GM19438 (cell line): ENCODE data around the gene KIF5A.
A peak's percentile ranks its signal among the peaks of the same experiment; 100 is the strongest.

Experiments used
- ATAC-seq: cut with Tn5 transposase; IDR thresholded peaks from one replicate; pipeline ENCODE4 v1.9.1; 2021; ENCODE audit warnings: low read depth; ENCODE audit not compliant: unreplicated experiment

KIF5A gene

DNA sequence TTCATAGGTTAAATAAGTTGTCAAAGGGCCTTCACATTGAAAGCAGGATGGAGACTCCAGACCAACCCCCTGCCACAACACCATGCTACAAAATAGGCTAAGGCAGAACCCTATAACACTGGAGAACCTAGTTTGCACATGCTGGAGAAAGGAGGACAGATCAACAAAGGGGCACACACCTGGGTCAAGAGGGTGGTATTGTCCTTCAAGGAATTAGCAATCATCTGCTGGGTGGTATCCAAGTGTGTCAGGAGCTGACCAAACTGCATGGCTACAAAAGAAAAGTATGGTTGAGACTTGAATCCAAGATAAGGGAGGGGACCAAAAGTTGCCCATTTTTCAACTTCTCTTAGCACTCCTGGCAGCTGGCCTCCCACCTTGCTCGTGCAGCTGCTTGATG lies 18.0 kb upstream of the KIF5A start:
- no peak for ATAC-seq

DNA sequence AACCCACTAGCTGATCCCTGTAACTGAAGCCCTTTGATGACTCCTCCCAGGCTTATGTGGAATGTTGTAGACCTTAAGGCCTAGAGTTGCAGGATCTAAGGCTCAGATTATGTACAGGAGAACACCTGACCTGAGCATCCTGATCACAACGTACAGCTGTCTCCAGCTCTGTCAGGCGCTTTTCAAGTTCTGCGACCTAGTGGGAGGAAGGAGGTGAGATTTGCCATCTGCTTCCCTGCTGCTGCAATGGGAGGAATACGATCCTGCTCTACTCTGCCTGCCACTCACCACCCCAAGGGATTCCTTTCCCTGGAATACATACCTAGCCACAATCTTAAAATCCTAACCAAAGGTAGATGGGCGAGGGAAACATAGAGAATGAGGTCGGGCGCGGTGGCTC lies 16.7 kb upstream of the KIF5A start:
- ATAC-seq, result no peak

DNA sequence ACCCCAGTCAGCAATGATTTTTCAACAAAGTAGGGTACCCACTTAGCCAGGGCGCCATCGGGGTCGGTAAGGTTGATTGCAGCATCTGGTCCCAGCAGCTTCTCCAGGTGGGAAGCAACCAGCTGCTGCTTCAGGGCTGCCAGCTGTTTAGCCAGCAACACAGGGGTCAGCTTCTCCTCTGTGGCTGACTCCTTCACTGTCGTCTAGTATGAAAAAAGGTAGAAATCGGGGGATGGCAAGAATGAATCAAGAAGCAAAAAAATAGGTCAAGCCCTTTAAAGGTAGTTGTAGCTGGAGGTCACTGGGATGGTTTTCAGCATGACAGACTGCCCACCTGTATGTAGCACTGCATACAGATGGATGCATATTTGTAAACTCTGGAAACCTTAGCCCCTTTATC lies 15.6 kb upstream of the KIF5A start:
- ATAC-seq, result no peak

DNA sequence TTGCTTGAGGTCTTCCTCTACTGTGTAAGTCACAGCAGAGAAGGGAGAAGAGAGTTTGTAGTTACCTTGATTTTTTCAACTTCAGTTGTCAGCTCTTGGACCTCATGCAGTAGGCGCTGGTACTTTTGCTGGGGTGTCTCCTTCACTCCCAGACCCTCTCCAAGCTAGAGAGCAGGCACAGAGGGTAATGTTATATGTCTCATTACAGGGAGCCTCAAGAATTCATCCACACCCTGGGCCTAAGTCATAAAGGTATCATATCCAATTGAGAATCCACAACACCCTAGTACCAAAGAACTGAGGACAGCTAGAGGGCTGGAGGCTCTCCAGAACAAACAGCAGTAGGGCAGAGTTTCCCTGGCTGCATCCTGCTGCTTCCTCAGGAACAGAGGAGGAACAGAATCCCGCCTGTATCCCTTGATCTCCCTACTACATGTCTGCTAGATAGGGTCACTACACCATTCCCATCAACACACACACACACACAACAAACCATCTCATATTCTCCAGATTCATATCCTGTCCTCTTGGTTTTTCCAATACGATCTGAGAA lies 14.8 kb upstream of the KIF5A start:
- ATAC-seq, result no peak

DNA sequence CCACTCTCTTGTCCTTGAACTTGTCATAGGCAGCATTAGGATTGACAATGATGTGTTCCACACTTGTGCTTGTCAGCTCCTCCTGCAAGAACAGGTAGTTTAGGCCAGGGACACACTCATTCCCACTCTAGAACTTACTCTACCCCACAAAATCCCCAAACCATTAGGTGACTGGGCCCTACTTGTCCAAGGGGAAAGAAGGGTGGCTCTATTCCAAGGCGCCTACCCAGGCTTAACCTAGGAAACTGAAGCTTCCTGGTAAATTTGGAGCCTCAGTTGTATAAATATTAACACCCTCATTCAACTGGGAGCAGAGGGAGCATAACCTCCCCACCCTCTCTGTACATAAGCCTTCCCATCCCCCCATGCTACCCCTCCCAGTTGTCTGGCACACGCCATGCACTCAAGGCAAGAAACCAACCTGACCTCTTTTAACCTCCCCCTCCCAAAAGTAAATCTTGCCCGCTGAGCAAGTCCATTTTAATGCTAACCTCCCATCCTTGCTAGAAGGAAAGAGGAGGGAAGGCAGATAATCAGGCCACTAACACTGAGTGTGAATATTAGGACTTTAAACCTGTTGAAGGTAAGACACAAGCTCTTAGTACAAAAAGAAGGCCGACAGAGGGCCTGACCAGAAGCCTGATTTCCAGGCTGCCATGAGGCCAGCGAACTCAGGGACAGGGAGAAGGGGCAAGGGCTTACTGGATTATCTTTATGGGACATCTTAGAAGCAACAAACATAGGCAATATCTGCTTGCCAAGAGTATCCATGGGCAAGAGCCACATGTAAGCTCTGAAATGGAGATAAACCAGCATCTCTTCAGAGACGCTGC lies 13.9 kb upstream of the KIF5A start:
- no peak for ATAC-seq

DNA sequence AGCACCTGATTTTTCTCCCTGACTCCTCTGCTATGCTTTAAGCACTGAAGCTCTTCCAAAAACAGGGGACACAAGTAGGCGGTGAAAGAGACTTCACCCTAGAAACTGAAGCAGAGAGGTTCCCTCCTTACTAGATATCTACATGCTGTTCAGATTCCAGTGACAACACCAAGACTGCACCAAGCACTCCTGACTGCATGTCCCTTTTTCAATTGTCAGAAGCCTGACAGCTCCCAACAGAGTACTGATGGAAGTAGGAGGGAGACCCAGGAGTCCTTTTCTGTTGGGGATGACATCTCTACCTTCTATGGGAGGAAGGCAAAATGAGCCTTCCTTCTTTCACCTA lies 13.3 kb upstream of the KIF5A start:
- no peak for ATAC-seq

DNA sequence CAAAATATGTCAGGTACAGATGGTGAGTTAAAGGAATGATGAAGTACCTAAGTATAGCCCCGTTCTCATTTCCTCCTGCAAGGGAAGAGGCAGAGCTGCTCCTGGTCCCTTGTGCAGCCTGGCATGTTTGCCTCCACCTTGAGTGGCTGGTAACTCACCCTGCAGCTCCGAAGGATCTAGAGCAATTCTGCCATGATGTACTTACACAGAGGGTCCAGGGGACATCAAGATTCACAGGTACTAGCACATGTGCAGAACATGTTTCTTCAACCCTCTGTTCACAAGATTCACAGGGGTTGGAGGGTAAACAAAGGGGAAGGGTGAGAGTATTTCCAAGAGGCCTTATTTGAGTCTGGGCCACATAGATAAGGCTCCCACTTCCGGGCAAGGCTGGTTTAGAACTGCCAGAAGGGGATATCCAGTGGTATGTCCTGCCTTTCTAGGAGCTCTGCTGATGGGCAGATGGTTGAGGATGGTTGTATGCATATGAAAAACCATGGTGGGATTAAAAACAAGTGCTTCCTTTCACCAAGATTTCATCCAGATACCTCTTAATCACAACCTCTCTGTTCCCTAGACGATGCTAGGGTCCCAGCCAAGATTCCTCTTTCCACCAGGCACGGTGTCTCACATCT lies 10.6 kb upstream of the KIF5A start:
- no peak for ATAC-seq

DNA sequence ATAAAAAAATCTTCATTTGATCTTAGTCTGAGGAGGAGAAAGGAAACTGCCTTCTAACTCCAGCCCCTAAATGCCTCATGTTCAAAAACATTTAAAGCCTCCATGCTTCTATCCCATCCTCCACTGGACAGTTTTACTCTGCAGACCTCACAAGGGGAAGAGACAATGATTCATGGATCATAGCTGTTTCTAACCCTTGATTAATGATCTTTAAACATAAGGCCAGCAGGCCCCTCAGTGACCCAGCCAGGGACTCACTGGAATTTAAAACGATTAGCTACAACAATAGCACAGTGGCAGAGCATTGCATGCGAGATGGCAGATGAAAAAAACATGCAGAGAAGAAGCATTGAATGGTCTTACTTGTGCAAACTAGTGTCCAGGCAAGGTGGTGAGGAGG lies 8.8 kb upstream of the KIF5A start:
- no peak for ATAC-seq

DNA sequence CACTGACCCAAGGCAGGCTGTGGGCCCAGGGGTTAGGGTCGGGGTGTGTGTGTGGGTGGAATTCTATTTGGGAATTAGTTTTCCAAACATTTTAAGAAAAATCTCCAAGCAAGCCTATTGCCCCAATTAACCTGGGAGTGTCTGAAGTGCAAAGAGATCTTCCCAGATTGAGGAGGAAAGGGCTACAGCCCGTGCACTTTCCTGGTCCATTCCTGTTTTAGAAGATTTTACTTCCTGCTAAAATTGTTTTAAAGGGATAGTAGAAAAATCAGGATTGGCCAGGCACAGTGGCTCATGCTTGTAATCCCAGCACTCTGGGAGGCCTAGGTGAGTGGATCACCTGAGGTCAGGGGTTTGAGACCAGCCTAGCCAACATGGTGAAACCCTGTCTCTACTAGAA lies 8.1 kb upstream of the KIF5A start:
- ATAC-seq, result no peak

DNA sequence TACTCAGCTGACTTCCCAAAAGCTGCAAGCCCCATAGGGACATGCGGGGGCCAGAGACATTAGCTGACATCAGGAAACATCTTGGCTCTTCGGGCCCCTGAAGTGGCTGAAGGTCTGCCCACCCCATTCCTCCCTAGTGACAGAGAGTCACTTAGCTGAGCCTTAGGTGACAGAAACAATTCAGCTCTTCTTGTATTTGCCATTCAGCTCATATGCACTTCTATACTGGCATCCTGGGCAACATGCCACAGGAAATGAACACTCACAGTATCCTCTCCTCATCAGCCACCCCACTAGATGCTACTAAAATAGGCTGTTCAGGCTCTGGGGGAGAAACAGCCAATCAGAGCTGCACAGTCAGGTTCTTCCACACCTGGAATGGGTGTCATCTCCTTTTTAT lies 6.3 kb upstream of the KIF5A start:
- no peak for ATAC-seq

DNA sequence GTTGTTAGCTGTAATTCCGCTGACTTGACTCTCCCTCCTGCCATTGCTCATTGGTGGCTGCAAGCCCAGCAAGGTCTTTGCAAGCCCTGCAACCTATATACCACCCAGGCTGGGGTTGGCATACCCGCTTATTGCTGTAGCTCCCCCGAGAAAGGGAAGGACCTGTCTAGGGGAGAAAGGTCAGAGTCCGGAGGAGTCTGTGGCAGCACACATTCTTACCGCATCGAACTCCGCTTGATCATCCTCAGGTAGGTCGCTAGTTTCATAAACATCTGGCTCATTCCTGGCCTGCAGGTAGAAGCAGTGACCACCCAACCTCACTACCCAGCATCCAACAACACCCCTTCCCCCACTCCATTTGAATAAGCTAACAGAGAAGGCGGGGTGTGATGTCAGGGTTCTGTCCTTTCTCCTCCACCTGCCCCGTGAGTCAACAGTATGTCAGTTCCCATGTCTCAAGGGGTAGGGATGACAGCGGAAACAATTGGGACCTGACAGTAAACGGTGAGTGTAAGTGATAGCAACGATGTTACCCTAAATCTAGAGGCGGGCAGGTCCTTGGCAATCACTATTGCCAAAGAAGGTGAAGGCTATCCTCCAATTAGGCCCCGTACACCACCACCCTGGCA lies 3.9 kb upstream of the KIF5A start:
- ATAC-seq, result no peak

DNA sequence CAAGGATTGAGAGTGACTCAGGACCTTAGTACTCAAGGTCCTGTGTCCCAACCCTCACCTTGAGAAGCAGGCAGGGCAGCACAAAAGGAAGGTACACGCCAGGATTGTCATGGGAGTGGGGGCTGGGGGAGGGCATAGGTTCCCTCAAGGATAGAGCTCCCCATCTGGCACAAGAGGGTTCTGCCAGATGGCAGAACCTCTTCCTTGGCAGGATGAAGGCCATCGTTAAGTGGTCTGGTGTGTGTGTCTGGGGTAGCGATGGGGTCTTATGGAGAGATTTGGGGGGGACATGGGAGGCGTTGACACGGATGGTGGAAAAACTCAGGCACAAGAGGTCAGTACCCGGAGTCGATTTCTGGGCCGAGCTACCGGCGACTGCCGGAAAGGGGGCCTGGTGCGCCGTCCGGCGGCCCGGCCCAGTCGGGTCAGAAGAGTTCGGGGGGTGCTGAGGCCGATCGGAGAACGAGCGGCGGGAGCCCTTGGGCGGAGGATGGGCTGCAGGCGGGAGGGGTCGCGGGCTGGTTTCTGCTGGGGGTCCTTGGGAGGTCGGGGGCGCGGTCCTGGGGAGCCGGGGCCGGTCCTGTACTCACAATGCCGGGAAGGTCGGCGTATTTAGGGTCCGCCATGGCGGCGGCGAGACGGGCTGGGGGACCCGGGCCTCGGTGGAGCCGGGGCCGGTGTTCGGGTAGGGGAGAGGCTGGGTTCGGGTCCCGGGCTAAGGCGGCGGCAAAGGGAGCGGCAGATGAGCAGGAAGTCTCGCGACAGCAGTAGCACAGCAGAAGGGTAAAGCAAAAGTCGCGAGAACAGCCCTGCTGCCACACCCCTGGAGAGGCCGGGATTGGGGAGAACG lies 3.2 kb upstream of the KIF5A start, which contains the start of gene DCTN2:
DCTN2 (minus strand) TSS at position 755 of the 850 bp plus-strand sequence; CDS start at position 626, 129 bp downstream.
- peak; percentile 98 for ATAC-seq

DNA sequence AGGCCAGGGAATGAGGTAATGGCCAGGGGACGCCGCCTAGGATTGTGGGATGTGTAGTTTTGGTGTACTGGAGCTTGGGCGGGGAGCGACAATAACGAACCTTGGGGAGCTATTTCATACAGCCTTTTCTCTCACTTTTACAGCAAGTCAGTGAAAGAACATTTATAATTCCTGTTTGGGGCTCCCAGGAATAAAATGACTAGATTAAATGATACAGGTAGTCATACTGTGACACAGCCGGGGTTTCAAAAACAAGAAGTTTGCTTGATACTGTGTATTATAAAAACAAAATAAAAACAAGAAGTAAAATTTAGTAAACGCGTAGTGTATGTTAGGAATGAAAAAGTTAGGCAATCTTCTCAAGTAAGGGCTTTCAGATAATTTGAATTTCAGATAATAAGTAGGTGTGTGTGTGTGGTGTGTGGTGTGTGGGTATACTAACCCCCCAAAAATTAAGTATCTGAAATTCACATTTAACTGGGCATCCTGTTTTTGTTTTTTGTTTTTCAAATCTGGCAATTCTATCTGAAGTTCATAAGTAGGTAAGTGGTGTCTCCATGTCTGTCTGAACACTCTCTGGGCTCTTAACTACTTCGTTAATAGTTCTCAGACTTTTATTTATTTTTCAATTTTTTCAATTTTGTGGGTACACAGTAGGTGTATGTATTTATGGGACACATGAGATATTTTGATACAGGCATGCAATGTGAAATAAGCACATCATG lies 2.4 kb upstream of the KIF5A start:
- no peak for ATAC-seq

DNA sequence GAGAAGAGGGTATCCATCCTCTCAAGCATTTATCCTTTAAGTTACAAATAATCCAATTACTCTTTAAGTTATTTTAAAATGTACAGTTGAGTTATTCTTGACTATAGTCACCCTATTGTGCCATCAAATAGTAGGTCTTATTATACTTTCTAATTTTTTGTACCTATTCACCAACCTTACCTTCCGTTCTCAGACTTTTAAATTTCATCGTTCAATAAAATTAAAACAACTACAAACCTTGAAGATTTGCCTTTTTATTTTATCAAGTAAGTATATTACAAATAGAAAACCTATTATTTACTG lies 1.9 kb upstream of the KIF5A start:
- no peak for ATAC-seq

DNA sequence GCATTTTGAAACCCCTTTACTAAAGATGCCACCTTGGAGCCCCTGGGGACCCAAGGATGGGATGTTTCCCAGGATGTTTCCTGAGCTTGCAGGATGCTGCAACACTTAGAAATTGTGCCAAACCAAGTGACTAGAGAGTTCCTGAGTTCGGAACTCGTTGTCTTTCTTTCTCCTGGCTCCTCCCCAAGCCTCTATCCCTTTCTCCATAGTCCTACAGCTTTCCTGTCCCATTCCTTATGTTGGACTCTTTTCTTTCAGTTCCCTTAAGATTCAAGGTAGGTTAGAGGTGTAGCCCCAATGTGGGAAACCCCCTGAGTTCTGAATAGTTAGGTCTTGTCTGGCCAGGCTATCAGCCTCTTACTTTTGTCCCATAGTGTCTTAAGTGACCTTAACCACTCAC lies 1.4 kb upstream of the KIF5A start:
- ATAC-seq, result no peak

DNA sequence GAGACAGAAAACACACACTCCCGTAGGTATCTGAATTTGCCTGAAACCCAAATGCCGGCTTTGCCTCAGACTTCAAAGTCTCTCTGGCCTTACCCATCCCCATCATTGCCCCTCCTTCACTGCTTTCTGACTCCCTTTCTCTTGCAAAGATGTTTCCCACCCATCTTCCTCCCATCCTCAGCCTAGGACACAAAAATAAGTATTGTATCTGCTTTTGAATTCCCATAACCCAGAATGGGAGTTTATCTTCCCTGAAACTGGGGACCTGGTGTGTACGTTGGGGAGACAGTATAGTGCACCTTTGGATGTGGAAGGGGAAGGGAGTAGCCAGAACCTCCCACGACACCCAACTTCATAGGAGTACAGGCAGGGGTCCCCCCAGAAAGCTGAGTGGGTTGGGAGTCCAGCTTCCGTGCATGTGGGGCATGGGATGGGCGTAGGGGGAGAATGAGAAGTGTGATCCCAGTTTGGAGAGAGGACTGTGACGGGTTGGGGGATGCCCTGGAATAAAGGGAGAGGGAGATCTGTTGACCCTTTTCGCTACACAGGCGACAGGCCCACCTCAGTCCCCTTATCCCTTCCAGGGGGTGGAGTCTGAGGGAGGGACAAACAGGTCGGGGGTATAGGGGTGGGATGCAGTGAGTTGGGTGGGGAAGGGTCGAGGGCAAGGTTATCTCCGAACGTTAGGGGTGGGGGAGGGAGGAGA lies 488 bp upstream of the KIF5A start:
- ATAC-seq, result no peak

DNA sequence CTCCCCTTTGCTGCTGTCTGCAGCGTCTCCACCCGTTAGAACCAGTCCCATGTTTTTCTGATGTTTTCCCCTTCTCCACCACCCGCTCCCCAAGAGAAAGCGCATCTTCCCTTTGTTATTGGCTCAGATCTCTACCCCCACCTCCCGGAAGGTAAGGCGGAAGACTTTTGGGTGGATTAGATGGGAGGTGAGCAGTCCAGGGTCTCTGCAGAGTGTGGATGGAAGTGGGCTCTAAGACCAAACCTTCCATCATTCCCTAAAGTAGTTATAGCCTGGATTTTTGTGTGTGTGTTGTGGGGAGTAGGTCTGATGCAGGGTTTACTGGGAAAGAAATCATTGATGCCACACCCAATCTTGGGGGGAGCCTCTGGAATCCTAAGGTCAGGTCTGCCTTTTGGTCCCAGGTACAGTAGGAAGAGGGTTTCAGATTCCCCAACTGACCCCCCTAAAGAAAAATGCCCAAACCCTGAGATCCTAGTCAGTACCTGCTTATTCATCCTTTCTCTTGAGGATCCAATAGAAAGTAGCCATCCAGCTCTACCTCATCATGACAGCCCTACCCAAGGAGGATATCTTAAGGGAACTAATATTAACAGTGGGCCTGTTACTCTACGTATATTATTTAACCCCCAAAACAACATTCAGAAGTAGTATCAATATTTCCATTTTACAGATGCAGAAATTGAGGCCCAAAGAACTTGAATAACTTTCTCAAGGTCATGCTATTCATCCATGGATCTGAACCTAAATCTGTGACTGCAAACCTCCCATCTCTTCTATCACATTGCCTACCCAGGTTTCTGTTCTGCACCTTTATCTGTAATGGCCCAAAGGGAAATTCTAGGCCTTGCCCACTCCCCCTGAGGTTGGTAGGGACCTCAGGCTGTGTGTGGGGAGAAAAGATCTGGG lies 1.1 kb downstream of the KIF5A start:
- ATAC-seq, result no peak

DNA sequence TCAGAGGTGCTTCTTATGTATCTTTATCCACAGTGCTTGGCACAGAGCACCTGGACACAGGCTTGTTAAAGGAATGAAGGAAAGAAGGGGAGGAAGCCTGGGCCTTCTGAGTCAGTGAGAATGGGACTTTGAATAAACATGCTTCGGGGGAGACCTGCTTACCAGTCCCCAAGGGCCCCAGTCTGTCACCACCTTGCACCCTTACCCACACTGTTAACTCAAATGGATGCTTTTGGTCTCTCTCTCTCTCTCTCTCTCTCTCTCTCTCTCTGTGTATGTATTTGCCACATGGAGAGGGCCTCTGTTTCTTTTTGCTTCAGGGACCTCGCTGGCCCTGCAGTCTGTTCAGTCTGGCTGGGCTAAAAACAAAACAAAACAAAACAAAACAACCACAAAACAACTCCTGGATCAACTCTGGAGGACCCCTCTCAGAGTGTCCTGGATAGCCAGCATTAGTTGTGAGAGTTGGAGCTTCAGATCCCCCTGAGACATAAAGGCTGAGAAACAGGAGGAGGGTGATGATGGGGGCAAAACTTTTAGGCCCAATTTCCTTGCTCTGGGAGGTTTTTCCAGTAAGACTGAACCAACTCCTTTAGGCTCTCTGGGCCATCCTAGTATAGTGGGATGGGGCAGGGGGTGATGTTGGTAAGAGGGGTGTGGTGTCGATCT lies 1.9 kb downstream of the KIF5A start:
- no peak for ATAC-seq
